Astrocyte (in vitro differentiated cells and primary cell): ENCODE data around the gene MORN5. TPM values are rescaled to one million over a fixed set of nuclear protein-coding genes. Genes with fewer than 3 reads are reported as not detected.
A peak's percentile ranks its signal among the peaks of the same experiment; 100 is the strongest.

Source experiments
- DNase-seq: peaks from one replicate; pipeline ENCODE4 v3.0.0-alpha.2; 2010; ENCODE audit warnings: low read depth
- FAIRE-seq: peaks from 2 replicates; lab custom pipeline; 2011; peaks lifted over from hg19 to GRCh38; lab: Jason Lieb, UNC
- H2AFZ ChIP-seq: 2 replicates; pipeline ENCODE4 v1.6.0; 2012; ENCODE audit warnings: low read depth, low read length, inconsistent platforms
- H3K27ac ChIP-seq: 2 replicates; pipeline ENCODE4 v1.5.1; 2011; ENCODE audit warnings: low read depth, low read length, inconsistent platforms
- H3K27me3 ChIP-seq: 2 replicates; pipeline ENCODE4 v1.6.0; 2011; ENCODE audit warnings: low read length, inconsistent platforms; ENCODE audit not compliant: insufficient read depth
- H3K36me3 ChIP-seq: 2 replicates; pipeline ENCODE4 v1.5.1; 2011; ENCODE audit warnings: low read length, inconsistent platforms; ENCODE audit not compliant: insufficient read depth
- H3K4me1 ChIP-seq: 2 replicates; pipeline ENCODE4 v1.5.1; 2011; ENCODE audit warnings: low read length, inconsistent platforms; ENCODE audit not compliant: insufficient read depth
- H3K4me2 ChIP-seq: 2 replicates; pipeline ENCODE4 v1.6.0; 2012; ENCODE audit warnings: low read length, inconsistent platforms
- H3K4me3 ChIP-seq: 2 replicates; pipeline ENCODE4 v1.5.1; 2011; ENCODE audit warnings: low read depth, mild to moderate bottlenecking, low read length, inconsistent platforms; ENCODE audit not compliant: insufficient read depth
- H3K79me2 ChIP-seq: 2 replicates; pipeline ENCODE4 v1.6.0; 2012; ENCODE audit warnings: mild to moderate bottlenecking, low read length, inconsistent platforms; ENCODE audit not compliant: insufficient read depth
- H3K9ac ChIP-seq: 2 replicates; pipeline ENCODE4 v1.6.0; 2012; ENCODE audit warnings: mild to moderate bottlenecking, low read length, inconsistent platforms
- H3K9me3 ChIP-seq: 2 replicates; pipeline ENCODE4 v1.5.1; 2012; ENCODE audit warnings: low read depth, mild to moderate bottlenecking, low read length, inconsistent platforms; ENCODE audit not compliant: insufficient read depth
- H4K20me1 ChIP-seq: 2 replicates; pipeline ENCODE4 v1.6.0; 2012; ENCODE audit warnings: low read length, inconsistent platforms; ENCODE audit not compliant: insufficient read depth
- H3K27ac Mint-ChIP-seq: one replicate; pipeline ENCODE4 v1.8.0; 2021; ENCODE audit warnings: mild to moderate bottlenecking, mixed read lengths; ENCODE audit not compliant: unreplicated experiment
- H3K27me3 Mint-ChIP-seq: one replicate; pipeline ENCODE4 v1.8.0; 2021; ENCODE audit warnings: low read depth, mixed read lengths; ENCODE audit not compliant: unreplicated experiment
- H3K36me3 Mint-ChIP-seq: one replicate; pipeline ENCODE4 v1.8.0; 2021; ENCODE audit warnings: low read depth, mixed read lengths; ENCODE audit not compliant: unreplicated experiment
- H3K4me1 Mint-ChIP-seq: one replicate; pipeline ENCODE4 v1.8.0; 2021; ENCODE audit warnings: low read depth, mixed read lengths; ENCODE audit not compliant: unreplicated experiment
- H3K4me3 Mint-ChIP-seq: one replicate; pipeline ENCODE4 v1.8.0; 2021; ENCODE audit warnings: mild to moderate bottlenecking, moderate library complexity, mixed read lengths; ENCODE audit not compliant: unreplicated experiment
- H3K9me3 Mint-ChIP-seq: one replicate; pipeline ENCODE4 v1.8.0; 2021; ENCODE audit warnings: mild to moderate bottlenecking, mixed read lengths; ENCODE audit not compliant: unreplicated experiment
- EZH2 ChIP-seq: IDR thresholded peaks from 2 replicates; pipeline ENCODE4 v1.6.1; 2012; ENCODE audit warnings: mild to moderate bottlenecking, low read length, inconsistent platforms; ENCODE audit not compliant: insufficient read depth
- total RNA-seq: library from RNA; stranded (reverse); gene quantifications from 2 replicates; pipeline ENCODE4 v1.2.1, GENCODE V29; 2021
- TF ChIP-seq, protein P1 (sequence below): IDR thresholded peaks from 2 replicates; pipeline ENCODE4 v1.5.1; 2011; ENCODE audit warnings: low read depth, mild to moderate bottlenecking, inconsistent platforms, low read length, moderate library complexity; ENCODE audit not compliant: insufficient read depth

MORN5 gene
- total RNA-seq, 1 donor from 2014 or later: not detected

DNA sequence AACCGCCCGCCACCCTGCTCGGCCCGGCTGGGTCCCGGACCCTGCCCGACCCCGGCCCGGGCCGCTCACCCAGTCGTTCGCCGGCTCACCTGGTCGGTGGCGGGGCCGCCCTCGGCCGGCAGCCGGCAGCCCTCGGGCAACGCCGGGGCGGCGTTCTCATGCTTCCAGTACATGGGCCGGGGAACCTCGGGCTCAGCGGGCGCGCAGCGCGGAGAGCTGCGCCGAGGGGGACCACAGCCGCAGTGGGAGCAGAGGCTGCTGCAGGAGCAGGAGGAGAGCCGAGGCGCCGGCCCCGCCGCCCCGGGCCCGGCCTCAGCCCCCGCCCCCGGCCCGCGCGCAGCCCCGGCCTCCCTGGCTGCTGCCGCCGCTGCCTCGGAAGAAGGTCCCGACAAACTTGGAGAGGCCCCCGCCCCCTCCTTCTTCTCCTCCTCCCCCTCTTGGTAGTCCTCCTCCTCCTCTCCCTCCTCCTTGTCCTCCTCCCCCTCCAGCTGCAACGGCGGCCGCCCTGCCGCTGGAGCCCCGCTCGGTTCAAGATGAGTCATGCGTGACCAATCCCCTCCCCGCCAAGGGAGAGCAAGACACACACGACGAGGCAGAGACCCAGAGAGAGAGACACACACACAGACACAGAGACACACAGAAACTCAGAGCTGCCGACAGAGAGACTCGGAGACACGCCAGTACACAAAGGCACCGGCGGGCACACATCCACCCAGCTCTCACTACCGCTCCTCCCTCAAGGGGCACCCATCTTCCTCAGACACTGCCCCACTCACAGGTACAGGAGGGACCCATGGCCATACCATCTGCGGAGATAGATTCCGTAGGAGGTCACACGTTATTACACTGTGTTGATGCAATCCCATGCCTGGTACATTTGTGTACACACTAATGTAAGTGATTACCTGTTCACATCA, 69.1 kb downstream of the MORN5 start, which contains the start of gene LHX6:
Gene LHX6 (minus strand): TSS at position 390 of the 917 bp plus-strand sequence. CDS start 217 bp downstream, at position 173.
- H3K27ac ChIP-seq: no peak within 1 kb of the TSS
- Mint-ChIP-seq H3K36me3 (peaks cover 3% of the 10 kb centered on the region), H3K9me3 (peaks cover 8% of the 10 kb centered on the region), H3K4me1 (peaks cover 2% of the 10 kb centered on the region), H3K27ac (no peak within 1 kb of the TSS), H3K27me3 (peaks cover 38% of the 10 kb centered on the region), H3K4me3 (peak within 1 kb of the TSS; percentile 50)
- DNase-seq (peak; percentile 22), FAIRE-seq (no peak)
- H3K79me2 ChIP-seq: no peaks in the 10 kb centered on the region
- H3K9me3 ChIP-seq: peaks cover 3% of the 10 kb centered on the region
- H3K27me3 ChIP-seq: peaks cover 74% of the 10 kb centered on the region
- TF ChIP-seq, protein P1, sequence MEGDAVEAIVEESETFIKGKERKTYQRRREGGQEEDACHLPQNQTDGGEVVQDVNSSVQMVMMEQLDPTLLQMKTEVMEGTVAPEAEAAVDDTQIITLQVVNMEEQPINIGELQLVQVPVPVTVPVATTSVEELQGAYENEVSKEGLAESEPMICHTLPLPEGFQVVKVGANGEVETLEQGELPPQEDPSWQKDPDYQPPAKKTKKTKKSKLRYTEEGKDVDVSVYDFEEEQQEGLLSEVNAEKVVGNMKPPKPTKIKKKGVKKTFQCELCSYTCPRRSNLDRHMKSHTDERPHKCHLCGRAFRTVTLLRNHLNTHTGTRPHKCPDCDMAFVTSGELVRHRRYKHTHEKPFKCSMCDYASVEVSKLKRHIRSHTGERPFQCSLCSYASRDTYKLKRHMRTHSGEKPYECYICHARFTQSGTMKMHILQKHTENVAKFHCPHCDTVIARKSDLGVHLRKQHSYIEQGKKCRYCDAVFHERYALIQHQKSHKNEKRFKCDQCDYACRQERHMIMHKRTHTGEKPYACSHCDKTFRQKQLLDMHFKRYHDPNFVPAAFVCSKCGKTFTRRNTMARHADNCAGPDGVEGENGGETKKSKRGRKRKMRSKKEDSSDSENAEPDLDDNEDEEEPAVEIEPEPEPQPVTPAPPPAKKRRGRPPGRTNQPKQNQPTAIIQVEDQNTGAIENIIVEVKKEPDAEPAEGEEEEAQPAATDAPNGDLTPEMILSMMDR: no peak
- TF ChIP-seq EZH2: peak; percentile 92
- peak within 1 kb of the TSS; percentile 79 for H3K4me2 ChIP-seq
- peaks cover 8% of the 10 kb centered on the region for H3K4me1 ChIP-seq
- no peaks in the 10 kb centered on the region for H4K20me1 ChIP-seq
- H3K36me3 ChIP-seq: no peaks in the 10 kb centered on the region
- peak within 1 kb of the TSS; percentile 33 for H3K4me3 ChIP-seq
- H3K9ac ChIP-seq: no peak within 1 kb of the TSS
- H2AFZ ChIP-seq: peak within 1 kb of the TSS; percentile 56

DNA sequence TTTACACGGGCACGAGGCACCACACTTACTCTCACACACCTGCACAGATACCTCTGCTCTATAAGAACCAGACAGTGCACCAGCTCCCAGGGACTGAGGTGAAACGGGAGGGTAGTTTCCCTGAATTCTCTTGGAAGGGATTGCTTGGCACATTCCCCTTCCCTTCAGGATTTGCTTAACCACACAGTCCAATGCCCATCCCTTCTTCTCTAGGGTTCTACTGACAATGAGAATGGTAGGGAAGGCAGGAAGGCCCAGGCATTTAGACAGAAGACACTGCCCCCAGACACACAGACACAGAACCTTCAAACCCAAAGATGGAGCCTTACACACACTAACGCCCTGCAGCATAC, 69.8 kb downstream of the MORN5 start:
- Mint-ChIP-seq H3K27ac (no peak overlapping the region), H3K4me3 (no peak overlapping the region), H3K4me1 (peaks cover 2% of the 10 kb centered on the region), H3K9me3 (peaks cover 10% of the 10 kb centered on the region), H3K27me3 (peaks cover 36% of the 10 kb centered on the region), H3K36me3 (peaks cover 2% of the 10 kb centered on the region)
- Histone ChIP-seq H3K36me3 (no peaks in the 10 kb centered on the region), H4K20me1 (no peaks in the 10 kb centered on the region), H3K4me2 (no peak overlapping the region), H2AFZ (no peak overlapping the region), H3K27me3 (peaks cover 69% of the 10 kb centered on the region), H3K27ac (no peak overlapping the region), H3K9me3 (peaks cover 3% of the 10 kb centered on the region), H3K79me2 (no peaks in the 10 kb centered on the region), H3K9ac (no peak overlapping the region), H3K4me3 (no peak overlapping the region), H3K4me1 (peaks cover 8% of the 10 kb centered on the region)
- FAIRE-seq (no peak), DNase-seq (no peak)
- no peak for TF ChIP-seq EZH2
- TF ChIP-seq, protein P1: no peak
